Peyer's patch (tissue), 4 donors: ENCODE measurements around the gene MRPL14.

ENCODE experiments used
- CTCF ChIP-seq, 6 experiments: fragments of 450-650 bp in 4 of 6; fragments of 200-600 bp in 2 of 6; sonication (generic) in 1 of 6; IDR thresholded peaks; one replicate each; pipeline ENCODE4 v1.5.1; 2017 to 2019; ENCODE audit warnings: antibody characterized with exemption in 6 of 6, mild to moderate bottlenecking in 3 of 6, moderate library complexity in 1 of 6
- POLR2A ChIP-seq, 2 donors: fragments of 450-650 bp; IDR thresholded peaks; one replicate each; pipeline ENCODE4 v1.5.1; 2017; ENCODE audit warnings: antibody characterized with exemption in 2 of 2, mild to moderate bottlenecking in 2 of 2, moderate library complexity in 2 of 2

- TF ChIP-seq CTCF (IDR thresholded peaks at IDR 0.05) (no peak), POLR2A (IDR thresholded peaks at IDR 0.05) (no peak)
Observed at GRCh38 chr6:44152109-44152461, 24.8 kb upstream of the MRPL14 start.
